ENCODE results near the gene AMN.

AMN gene

DNA sequence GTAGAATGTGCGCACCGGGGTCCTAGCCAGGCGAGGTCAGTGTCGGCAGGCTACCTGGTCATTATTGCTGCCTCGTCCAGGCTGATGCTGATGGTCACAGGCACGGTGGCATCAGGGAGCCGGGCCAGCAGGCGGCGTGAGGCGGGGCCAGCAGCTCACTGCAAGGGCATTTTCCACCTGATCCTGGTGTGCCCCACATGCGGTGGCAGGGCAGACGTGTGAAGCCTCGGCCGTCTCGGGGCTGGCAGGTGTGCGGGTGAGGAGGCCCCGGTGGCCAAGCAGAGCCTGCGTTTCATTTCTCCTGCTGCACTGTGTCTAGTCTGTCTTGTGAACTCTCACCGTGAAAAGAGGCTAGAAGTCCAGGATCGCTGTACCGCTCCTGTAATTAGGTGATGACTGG lies 12.0 kb upstream of the AMN start:
- Histone ChIP-seq H3K27ac (no peak overlapping the region), H3K9me3 (no peaks in the 10 kb centered on the region; the same call in 1 of the 2 replicates), H3K9ac (no peak overlapping the region), H3K4me3 (no peak overlapping the region), H3K4me2 (no peak overlapping the region), H3K36me3 (peaks cover 23% of the 10 kb centered on the region), H3K4me1 (peaks cover 59% of the 10 kb centered on the region), H4K20me1 (peaks cover 35% of the 10 kb centered on the region), H3K27me3 (no peaks in the 10 kb centered on the region)
- TF ChIP-seq Cebpa-rat (IDR thresholded peaks at IDR 0.05): no peak

DNA sequence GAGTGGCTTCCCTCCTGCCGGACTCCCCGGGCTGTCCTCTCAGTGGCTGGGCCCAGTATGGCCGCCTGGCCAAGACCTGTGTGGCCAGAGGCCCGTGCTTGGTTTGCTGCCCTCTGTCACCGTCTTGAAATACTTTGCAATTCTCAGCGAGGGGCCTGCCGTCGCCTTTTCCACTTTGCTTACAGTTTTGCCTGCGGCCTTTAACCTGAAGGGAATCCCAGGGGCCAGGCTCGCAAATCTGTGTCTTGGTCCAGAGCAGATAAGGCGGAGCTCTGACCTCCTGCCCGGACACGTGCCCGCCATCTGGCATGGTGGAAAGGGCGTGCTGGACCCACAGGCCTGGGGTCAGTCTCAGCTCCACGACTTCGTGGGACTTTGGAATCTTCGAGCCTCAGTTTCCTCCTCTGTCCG lies 10.9 kb upstream of the AMN start:
- H3K27ac ChIP-seq: 0 out of 2 replicates have a peak overlapping the region, but pooled peaks have one; percentile 13
- H3K36me3 ChIP-seq: peaks cover 15% of the 10 kb centered on the region; the same call in 1 of the 2 replicates
- H3K4me2 ChIP-seq: no peak overlapping the region
- H3K4me1 ChIP-seq: peaks cover 57% of the 10 kb centered on the region
- H3K9me3 ChIP-seq: no peaks in the 10 kb centered on the region
- H4K20me1 ChIP-seq: peaks cover 35% of the 10 kb centered on the region
- no peaks in the 10 kb centered on the region for H3K27me3 ChIP-seq
- no peak overlapping the region for H3K4me3 ChIP-seq
- TF ChIP-seq Cebpa-rat (IDR thresholded peaks at IDR 0.05): no peak
- H3K9ac ChIP-seq: no peak overlapping the region

DNA sequence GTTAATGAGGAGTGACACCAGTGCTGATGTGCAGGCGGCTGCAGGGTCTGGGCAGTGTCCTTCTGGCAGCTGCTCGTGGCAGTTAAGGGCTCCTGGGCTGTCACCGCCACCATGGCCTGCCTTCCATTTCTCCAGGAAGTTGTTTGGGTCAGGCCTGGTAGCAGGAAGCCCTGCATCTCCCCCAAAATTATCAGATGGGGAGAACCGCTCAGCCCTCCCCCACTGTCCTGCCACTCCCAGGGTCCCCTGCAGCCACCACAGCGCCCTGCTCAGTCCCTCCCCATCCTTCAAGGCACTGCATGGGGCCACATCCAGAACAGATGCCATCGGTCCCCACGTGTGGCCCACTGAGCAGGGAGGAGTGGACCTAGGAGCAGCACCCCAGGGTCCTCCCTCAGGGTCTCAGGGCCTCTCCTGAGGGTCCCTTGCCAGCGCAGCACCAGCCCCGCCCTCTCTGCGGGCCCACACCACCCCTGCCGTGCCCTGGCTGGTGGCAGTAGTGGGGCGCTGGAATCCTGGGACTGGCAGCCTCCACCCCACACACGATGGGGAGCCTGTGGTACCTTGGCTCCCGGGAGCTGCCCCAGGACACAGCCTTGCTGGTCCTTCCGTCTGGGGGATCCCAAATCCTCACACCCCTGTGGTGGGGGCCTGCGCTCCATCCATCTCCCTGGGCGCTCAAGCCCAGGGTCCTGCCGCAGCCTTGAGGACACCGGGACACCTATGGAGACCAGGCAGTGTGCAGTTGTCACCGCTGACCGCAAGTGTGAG lies 10.3 kb upstream of the AMN start:
- Histone ChIP-seq H3K27ac (no peak overlapping the region), H3K36me3 (peaks cover 9% of the 10 kb centered on the region; the same call in 1 of the 2 replicates), H3K4me2 (no peak overlapping the region), H4K20me1 (peaks cover 31% of the 10 kb centered on the region), H3K9me3 (no peaks in the 10 kb centered on the region), H3K4me3 (no peak overlapping the region), H3K27me3 (no peaks in the 10 kb centered on the region), H3K4me1 (peaks cover 57% of the 10 kb centered on the region), H3K9ac (no peak overlapping the region)
- TF ChIP-seq Cebpa-rat (IDR thresholded peaks at IDR 0.05): no peak

DNA sequence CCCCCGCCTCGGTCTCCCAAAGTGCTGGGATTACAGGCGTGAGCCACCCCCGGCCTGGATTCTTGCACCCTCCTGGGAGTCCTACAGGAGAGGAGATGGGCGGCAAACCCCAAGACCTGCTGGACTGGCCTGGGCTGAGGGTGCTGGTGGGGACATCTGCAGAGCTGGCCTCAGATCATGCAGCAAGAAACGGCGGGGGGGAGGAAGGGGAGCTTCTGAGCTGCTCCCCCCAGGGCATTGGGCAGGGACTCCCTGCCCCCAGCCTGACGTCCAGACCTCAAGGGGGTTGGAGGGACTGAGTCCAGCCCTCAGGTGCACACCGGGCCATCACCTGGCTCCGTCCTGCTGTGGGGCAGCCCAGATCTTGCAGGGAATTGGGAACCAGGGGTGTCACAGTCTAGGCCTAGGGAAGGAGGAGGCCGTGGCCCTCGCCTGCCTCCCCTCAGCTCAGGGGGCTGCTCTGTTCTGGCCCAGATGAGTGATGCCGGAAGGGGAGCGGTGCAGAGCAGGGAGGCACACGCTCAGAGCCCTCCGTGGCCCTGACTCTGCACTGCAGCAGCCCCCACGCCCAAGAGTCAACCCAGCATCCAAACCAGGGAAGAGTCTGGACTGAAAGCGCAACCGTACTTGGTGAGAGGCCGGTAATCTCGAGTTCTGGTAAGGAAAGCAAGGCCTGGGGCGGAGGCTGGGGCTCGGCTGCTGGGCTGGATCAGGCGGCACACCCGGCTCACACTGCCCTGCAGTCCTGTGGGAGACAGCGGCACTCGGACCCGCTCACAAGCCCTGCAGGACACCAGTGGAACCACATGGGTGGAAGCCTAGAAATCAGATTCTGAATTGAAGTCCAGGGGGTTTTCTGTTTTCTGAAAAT lies 8.9 kb upstream of the AMN start:
- Histone ChIP-seq H3K9ac (peak overlapping the region; percentile 29; the same call in 1 of the 2 replicates), H3K4me1 (peaks cover 49% of the 10 kb centered on the region), H3K4me3 (no peak overlapping the region), H3K36me3 (peaks cover 9% of the 10 kb centered on the region; the same call in 1 of the 2 replicates), H4K20me1 (peaks cover 17% of the 10 kb centered on the region), H3K9me3 (no peaks in the 10 kb centered on the region), H3K4me2 (peak overlapping the region; percentile 85), H3K27ac (peak overlapping the region; percentile 41; the same call in 1 of the 2 replicates), H3K27me3 (no peaks in the 10 kb centered on the region)
- no peak for TF ChIP-seq Cebpa-rat (IDR thresholded peaks at IDR 0.05)

DNA sequence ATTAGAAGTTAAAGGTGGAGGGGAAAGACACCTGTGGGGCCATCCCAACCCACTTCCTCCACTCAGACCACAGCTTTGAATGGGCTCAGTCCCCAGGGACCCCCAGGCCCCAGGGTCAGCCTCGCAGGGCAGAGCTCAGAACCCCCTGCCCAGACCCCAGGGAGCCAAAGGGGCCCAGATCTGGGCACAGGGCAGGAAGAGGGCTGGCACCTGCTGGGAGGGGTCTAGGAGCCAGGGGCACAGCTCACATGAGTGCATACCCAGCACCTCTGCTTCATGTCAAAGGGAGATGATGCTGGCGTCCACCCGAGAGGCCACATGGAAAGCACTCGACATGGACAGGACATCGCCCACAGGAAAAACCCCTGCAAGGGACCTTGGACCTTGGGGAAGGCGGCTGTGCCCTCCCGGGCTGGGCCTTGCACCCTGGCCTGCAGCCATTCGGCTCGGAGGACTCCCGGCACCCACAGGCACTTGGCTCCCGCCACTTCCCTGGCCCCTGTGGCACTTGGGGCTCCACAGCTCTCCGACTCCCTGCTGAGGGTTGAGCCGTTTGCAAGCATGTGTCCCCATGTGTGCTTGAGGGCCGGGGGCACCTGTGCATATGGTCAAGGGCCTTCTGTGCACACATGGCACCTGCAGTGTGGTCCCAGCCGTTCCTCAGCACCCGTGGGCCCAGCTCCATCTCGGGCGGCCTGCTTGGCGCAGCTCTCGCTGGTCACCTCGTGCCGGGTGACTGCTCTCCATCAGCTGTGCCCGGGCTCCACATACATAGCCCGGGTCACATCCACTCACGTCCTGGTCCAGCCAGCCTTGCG lies 7.8 kb upstream of the AMN start:
- H3K4me2 ChIP-seq: peak overlapping the region; percentile 85
- peak overlapping the region; percentile 34; the same call in 1 of the 2 replicates for H3K27ac ChIP-seq
- H3K27me3 ChIP-seq: no peaks in the 10 kb centered on the region
- peak overlapping the region; percentile 29; the same call in 1 of the 2 replicates for H3K9ac ChIP-seq
- H3K4me3 ChIP-seq: no peak overlapping the region
- 0 out of 2 replicates have a peak, but pooled peaks cover 7% of the 10 kb centered on the region for H4K20me1 ChIP-seq
- no peaks in the 10 kb centered on the region for H3K9me3 ChIP-seq
- peaks cover 38% of the 10 kb centered on the region for H3K4me1 ChIP-seq
- no peak for TF ChIP-seq Cebpa-rat (IDR thresholded peaks at IDR 0.05)
- H3K36me3 ChIP-seq: peaks cover 9% of the 10 kb centered on the region; the same call in 1 of the 2 replicates

DNA sequence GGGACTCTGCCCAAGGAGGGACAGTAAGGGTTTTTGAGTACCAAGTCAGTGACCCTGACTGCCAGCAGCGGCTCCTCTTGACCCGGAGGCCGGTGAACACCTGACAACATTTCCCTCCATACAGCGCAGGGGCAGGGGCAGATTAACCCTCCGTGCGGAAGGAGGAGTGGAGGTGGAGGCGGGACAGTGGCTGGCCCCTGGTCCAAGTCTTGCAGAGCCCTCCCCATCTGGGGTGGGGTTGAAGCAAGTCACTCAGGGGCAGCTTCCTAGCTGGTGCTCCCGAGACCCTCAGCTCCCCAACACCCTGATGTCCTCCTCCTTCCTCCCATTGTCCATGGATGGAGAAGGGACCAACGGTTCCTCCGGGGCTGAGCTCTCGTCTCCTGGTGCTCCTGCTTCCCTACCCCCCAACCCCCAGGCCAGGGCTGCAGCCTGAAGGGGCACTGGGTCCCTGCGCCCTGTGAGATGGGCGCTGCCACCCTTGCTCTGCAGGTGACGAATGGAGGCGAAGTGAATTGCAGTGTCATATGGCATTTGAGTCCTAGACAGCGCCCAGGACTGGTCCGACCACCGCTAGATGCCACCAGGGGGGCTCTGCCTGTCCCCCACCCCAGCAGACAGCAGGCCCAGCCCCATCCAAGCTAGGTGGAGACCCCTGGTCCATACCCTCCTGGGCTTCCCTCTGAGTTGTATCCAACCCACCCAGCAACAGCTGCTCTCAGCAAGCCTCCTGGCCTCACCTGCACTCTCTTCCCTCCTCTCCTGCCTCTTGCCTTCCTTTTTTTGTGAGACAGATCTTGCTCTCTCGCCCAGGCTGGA lies 7.0 kb upstream of the AMN start:
- TF ChIP-seq Cebpa-rat (IDR thresholded peaks at IDR 0.05): no peak
- no peaks in the 10 kb centered on the region; the same call in 1 of the 2 replicates for H3K9me3 ChIP-seq
- no peak overlapping the region for H3K9ac ChIP-seq
- H4K20me1 ChIP-seq: 0 out of 2 replicates have a peak, but pooled peaks cover 7% of the 10 kb centered on the region
- no peak overlapping the region for H3K4me3 ChIP-seq
- no peak overlapping the region for H3K27ac ChIP-seq
- H3K36me3 ChIP-seq: peaks cover 9% of the 10 kb centered on the region; the same call in 1 of the 2 replicates
- peaks cover 36% of the 10 kb centered on the region for H3K4me1 ChIP-seq
- peak overlapping the region; percentile 85; the same call in 1 of the 2 replicates for H3K4me2 ChIP-seq
- H3K27me3 ChIP-seq: no peaks in the 10 kb centered on the region

DNA sequence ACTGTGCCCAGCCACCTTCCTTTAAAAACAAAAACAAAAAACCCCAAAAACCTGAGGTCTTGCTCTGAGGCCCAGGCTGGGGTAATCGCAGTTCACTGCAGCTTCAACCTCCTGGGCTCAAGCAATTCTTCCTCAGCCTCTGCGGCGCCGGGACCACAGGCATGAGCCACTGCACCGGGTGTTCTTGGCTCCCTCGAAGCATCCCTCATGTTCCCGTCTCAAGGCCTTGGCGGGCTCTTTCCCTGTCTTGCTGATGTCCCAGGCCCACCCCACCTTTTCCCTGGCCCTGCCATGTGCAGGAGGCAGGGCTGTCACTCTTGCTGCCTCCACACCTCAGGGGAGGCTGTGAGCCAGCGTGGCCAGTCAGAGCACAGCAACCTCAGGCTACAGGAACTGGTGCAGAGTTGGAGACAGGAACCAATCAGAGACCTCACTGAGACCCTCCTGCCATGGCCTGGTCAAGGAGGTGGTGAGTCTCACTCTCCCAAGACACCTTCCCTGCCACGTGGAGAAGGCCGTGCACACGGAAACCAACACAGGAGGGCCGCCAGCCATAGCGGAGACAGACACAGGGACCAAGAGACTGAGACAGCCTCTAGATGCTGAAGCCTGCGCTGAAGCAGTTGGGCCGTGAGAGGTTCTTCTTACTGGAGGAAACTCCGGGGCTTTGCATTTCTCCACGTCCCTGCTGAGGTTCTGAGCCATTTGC lies 6.0 kb upstream of the AMN start:
- Histone ChIP-seq H3K4me2 (no peak overlapping the region), H3K36me3 (peaks cover 9% of the 10 kb centered on the region; the same call in 1 of the 2 replicates), H3K9ac (no peak overlapping the region), H3K27ac (no peak overlapping the region), H4K20me1 (0 out of 2 replicates have a peak, but pooled peaks cover 7% of the 10 kb centered on the region), H3K27me3 (no peaks in the 10 kb centered on the region), H3K4me1 (peaks cover 36% of the 10 kb centered on the region), H3K9me3 (peaks cover under 1% of the 10 kb centered on the region; the same call in 1 of the 2 replicates), H3K4me3 (no peak overlapping the region)
- no peak for TF ChIP-seq Cebpa-rat (IDR thresholded peaks at IDR 0.05)

DNA sequence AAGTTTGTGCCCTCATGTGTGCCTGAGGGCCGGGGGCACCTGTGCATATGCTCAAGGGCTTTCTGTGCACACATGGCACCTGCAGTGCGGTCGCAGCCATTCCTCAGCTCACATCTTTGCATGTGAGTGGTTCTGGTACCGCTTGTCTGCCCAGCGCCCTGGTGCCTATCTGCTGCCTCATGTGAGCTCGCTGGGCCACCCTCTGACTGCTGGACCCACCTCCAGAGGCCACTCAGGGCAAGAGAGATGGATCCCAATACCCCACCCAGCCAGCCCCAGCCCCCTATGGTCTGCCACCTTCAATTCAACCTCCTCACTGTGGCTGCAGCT lies 5.4 kb upstream of the AMN start:
- no peak for TF ChIP-seq Cebpa-rat (IDR thresholded peaks at IDR 0.05)
- Histone ChIP-seq H3K9ac (no peak overlapping the region), H3K27me3 (peaks cover 3% of the 10 kb centered on the region), H4K20me1 (0 out of 2 replicates have a peak, but pooled peaks cover 7% of the 10 kb centered on the region), H3K4me1 (peaks cover 36% of the 10 kb centered on the region), H3K4me3 (no peak overlapping the region), H3K9me3 (peaks cover 5% of the 10 kb centered on the region; the same call in 1 of the 2 replicates), H3K36me3 (peaks cover 4% of the 10 kb centered on the region; the same call in 1 of the 2 replicates), H3K4me2 (no peak overlapping the region), H3K27ac (no peak overlapping the region)
